Stimulated activated CD4-positive, alpha-beta T cell treated with anti-CD3 and anti-CD28 coated beads, Interleukin-4, amount 100 ng/mL, for 24 hours (primary cell): ENCODE data around the gene IZUMO2.
"Not testable (repeated sequence)": the region's sequence is repeated elsewhere in the genome, so short reads cannot be mapped to it uniquely, and the experiment has no call there.

ENCODE experiments used
- DNase-seq: peaks from one replicate; pipeline ENCODE4 v3.0.0-alpha.2; 2020

Gene IZUMO2

GRCh38 chr19:50134777-50135719 lies 28.0 kb downstream of the IZUMO2 start:
- DNase-seq, result not testable (repeated sequence)

- not testable (repeated sequence) for DNase-seq
Measured at GRCh38 chr19:50133518-50134492, 29.3 kb downstream of the IZUMO2 start.

- DNase-seq, result not testable (repeated sequence)
Measured at GRCh38 chr19:50104012-50104411, 59.1 kb downstream of the IZUMO2 start.

- DNase-seq, result not testable (repeated sequence)
Measured at GRCh38 chr19:50103405-50103804, 59.7 kb downstream of the IZUMO2 start.
